Lower leg skin (tissue), 4 donors: ENCODE measurements around the gene BEX2. TPM values are rescaled to one million over a fixed set of nuclear protein-coding genes. Genes with fewer than 3 reads are reported as not detected.

Source experiments
- DNase-seq, 2 donors: peaks; one replicate each; pipeline ENCODE4 v3.0.0-alpha.2; 2019; ENCODE audit warnings: low spot score in 2 of 2
- H3K4me3 ChIP-seq: fragments of 200-600 bp; sonication (generic); 2 replicates; pipeline ENCODE4 v1.5.1; 2017; ENCODE audit warnings: mild to moderate bottlenecking, low read depth; ENCODE audit not compliant: poor library complexity, severe bottlenecking
- CTCF ChIP-seq, 3 donors: fragments of 450-650 bp; IDR thresholded peaks; one replicate each; pipeline ENCODE4 v1.5.1; 2016; ENCODE audit warnings: antibody characterized with exemption in 3 of 3, mild to moderate bottlenecking in 3 of 3, moderate library complexity in 2 of 3
- POLR2A ChIP-seq, 2 donors: fragments of 450-650 bp; IDR thresholded peaks; one replicate each; pipeline ENCODE4 v1.6.1; 2016 to 2017; ENCODE audit warnings: antibody characterized with exemption in 2 of 2, mild to moderate bottlenecking in 1 of 2, moderate library complexity in 1 of 2
- WGBS, 2 donors: methylation state at CpG; one replicate each; pipeline ENCODE4 v1.1.5; 2018; 5-methylcytosine and 5-hydroxymethylcytosine counted together
- intact Hi-C: fragments of 100-400 bp; cut with DNase I; formaldehyde crosslinking; loops from one replicate; pipeline ENCODE4 v1.15.0; 2023; ENCODE audit warnings: low total_unique reads
- total RNA-seq, 4 donors: library from RNA; depleted of rRNA; stranded (reverse); fragments of >200 nt; gene quantifications; one replicate each; pipeline ENCODE4 v1.1.0, GENCODE V29; 2016

BEX2 gene
- total RNA-seq, 4 donors from 2014 or later: 12.2 to 24.4 (median 18.8) TPM

- 60 to 70% methylated on average over 25 to 29 of the region's 29 CpGs for WGBS, 2 donors
- DNase-seq: no peak
- H3K4me3 ChIP-seq: no peak overlapping the region
- intact Hi-C loops: no loop called here
- no peak for TF ChIP-seq POLR2A (IDR thresholded peaks at IDR 0.05)
- TF ChIP-seq CTCF (IDR thresholded peaks at IDR 0.05): no peak
These were observed 37.0 kb upstream of the BEX2 start for GRCh38 chrX:103347682-103348397.

- H3K4me3 ChIP-seq: no peak overlapping the region
- no peak for DNase-seq
- TF ChIP-seq CTCF (IDR thresholded peaks at IDR 0.05): no peak
- TF ChIP-seq POLR2A (IDR thresholded peaks at IDR 0.05): no peak
- WGBS, 2 donors: 68 to 78% methylated on average over 2 of the region's 2 CpGs
- intact Hi-C loops: no loop called here
These were observed 33.8 kb upstream of the BEX2 start for GRCh38 chrX:103344606-103345005.

- DNase-seq: peak in 1 of 2 donors; percentile 21
- WGBS, 2 donors: 7 to 27% methylated on average over 2 of the region's 2 CpGs
- no peak overlapping the region for H3K4me3 ChIP-seq
- intact Hi-C loops: no loop called here
- TF ChIP-seq CTCF (IDR thresholded peaks at IDR 0.05) (no peak), POLR2A (IDR thresholded peaks at IDR 0.05) (no peak)
These were observed 32.3 kb upstream of the BEX2 start for GRCh38 chrX:103343105-103343504.

GRCh38 chrX:103338663-103339062, 27.9 kb upstream of the BEX2 start:
- TF ChIP-seq CTCF (IDR thresholded peaks at IDR 0.05) (no peak), POLR2A (IDR thresholded peaks at IDR 0.05) (no peak)
- 53 to 73% methylated on average over 2 to 3 of the region's 3 CpGs for WGBS, 2 donors
- no peak overlapping the region for H3K4me3 ChIP-seq
- DNase-seq: no peak
- intact Hi-C loops: no loop called here

GRCh38 chrX:103330681-103331288, 20.0 kb upstream of the BEX2 start:
- TF ChIP-seq POLR2A (IDR thresholded peaks at IDR 0.05): no peak
- no peak for TF ChIP-seq CTCF (IDR thresholded peaks at IDR 0.05)
- intact Hi-C loops: no loop called here
- WGBS, 2 donors: 18 to 34% methylated on average over 21 of the region's 21 CpGs
- no peak for DNase-seq
- no peak overlapping the region for H3K4me3 ChIP-seq
